Esophagus mucosa (tissue), 1 donor: ENCODE results near the gene ERN2. TPM values are rescaled to one million over a fixed set of nuclear protein-coding genes. Genes with fewer than 3 reads are reported as not detected.

Source experiments
- ATAC-seq: fragments of 200-7000 bp; cut with Tn5 transposase; one replicate; pipeline ENCODE4 v1.9.1; 2020
- total RNA-seq: library from RNA; stranded (reverse); gene quantifications from one replicate; pipeline ENCODE4 v1.2.4, GENCODE V29; 2023
- donor health status: DM: yes; HTN: yes; CAD: no.

Gene ERN2
- total RNA-seq, 1 donor from 2014 or later, result 0.36 TPM

GRCh38 chr16:23716484-23716883 is 3.5 kb upstream of the ERN2 start:
- no peak for ATAC-seq

- ATAC-seq, result peak; percentile 38
Measured at GRCh38 chr16:23711785-23712184, 1.2 kb downstream of the ERN2 start.

DNA sequence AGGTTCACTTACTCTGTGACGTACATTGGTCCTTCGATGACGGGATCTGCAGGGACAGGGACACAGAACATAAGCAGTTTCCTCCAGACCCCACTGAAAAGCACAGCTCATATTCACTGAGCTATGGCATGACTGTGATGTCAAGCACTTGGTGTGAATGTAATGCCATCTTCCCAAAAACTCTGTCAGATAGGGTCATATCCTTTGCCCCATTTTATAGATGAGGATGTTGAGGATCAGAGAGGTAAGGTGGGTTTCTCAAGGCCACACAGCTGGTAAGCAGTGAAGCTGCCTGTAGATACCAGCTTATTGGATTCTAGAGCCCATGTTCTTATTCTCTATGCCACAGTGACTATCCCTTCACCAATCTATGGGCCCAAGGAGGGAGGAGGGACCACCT is 2.5 kb downstream of the ERN2 start:
- no peak for ATAC-seq

GRCh38 chr16:23710008-23710407 is 3.0 kb downstream of the ERN2 start:
- no peak for ATAC-seq

DNA sequence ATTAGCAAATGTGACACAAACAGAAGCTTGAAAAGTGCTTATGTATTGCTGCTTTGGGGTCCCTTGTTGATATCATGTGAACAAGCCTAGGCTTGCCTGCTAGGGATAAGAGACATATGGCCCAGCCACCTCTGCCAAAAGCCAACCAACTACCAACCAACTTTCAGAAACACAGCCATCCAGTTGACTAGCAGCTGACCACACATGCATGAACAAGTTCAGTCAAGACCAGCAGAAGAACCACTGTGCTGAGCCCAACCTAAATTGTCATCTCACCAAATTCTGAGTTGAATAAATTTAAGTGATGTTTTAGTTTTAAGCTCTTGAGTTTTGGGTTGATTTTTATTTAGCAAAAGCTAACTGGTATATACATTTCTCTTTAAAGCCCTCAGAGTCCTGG is 3.5 kb downstream of the ERN2 start:
- ATAC-seq, result no peak

DNA sequence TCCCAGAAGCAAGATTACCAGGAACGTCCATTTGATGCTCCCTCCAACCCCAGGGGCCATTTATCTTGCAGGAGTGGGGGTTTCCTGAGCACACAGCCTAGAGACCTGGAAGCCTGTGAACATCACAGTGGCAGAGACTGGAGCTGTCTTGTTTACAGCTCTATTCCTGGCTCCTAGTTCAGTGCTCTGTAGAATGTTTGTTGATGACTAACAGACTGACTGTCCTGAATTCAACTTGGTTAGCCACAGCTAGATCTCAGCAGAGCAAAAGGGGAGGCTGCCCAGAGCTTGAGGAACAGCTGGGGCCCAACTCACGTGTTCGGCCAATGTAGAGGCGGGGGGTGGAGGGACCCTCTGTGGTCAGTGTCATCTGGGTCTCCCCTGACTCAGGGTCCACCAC is 6.6 kb downstream of the ERN2 start:
- no peak for ATAC-seq

DNA sequence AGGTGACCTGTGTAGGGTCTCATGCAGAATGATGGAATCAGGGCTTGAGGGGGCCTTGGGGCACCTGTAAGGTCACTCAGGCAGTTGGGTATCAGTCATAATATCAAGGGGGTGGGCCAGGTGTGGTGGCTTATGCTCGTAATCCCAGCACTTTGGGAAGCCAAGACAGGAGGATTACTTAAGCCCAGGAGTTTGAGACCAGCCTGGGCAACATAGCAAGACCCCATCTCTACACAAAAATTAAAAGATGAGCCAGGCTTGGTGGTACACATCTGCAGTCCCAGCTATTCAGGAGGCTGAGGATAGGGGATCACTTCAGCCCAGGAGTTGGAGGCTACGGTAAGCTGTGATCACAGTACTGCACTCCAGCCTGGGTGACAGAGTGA is 7.5 kb downstream of the ERN2 start:
- ATAC-seq, result no peak

GRCh38 chr16:23704772-23705516 is 8.1 kb downstream of the ERN2 start:
- no peak for ATAC-seq

DNA sequence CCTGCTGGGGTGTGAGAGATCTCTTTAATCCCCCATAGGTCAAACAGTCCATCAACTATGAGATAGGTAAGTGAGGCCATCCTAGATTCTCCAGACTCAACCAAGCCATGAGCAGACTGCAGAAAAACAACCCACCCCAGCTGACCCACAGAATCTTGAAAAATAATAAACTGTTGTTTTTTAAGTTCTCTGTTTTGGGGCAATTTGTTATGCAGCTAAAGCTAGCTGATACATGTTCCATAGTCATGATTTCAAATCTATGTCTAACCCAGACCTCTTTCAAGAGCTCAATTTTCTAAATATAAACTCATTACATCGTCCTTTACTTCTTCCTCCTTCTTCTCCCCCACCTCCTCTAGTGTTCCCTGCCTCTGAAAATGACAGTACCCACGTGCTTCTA is 10.1 kb downstream of the ERN2 start:
- ATAC-seq, result no peak

- no peak for ATAC-seq
Measured at GRCh38 chr16:23701045-23701444, 12.0 kb downstream of the ERN2 start.

DNA sequence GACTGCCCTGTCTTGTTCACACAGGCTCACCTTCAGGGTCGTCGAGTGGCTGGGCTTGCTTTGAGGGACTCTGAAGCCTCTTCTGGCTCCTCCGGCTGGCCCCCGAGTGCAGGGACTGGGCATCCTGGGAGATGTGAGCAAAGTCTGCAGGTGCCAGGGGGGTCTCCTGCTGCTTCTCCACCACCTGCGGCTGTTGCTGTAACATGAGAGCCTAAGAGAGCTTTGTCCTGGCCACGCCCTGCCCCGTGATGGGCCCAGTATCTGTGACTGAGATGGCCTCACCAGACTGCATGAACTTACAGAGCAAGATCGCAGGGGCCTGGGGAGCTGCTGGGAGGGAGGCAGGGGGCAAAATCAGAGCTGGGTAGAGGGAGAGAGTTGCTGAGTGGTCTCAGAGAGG is 12.5 kb downstream of the ERN2 start:
- ATAC-seq, result peak; percentile 20

- ATAC-seq, result no peak
Measured at GRCh38 chr16:23700093-23700492, 12.9 kb downstream of the ERN2 start.

DNA sequence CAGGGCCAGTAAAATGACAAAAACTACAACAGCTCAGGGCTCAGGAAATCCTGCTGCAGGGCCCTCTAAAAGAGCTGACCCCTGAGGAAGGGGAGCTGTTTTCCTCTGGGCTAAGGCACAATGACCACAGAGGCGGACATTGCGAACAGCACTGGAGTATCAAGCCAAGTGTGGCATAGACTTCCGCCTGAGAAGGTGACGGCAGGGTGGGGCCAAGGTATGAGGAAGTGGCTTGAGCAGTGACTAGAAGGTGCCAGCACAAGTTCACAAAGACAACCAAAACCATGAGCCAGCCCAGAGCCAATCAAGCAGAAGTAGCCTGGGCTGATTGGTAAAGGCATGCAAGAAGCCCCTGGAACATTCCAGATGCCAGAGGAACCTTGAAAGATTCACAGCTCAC is 13.9 kb downstream of the ERN2 start:
- ATAC-seq, result peak; percentile 94

GRCh38 chr16:23695756-23696155 is 17.3 kb downstream of the ERN2 start:
- no peak for ATAC-seq

GRCh38 chr16:23694644-23695373 is 18.2 kb downstream of the ERN2 start:
- no peak for ATAC-seq

- no peak for ATAC-seq
Measured at GRCh38 chr16:23694265-23694643, 18.8 kb downstream of the ERN2 start.

DNA sequence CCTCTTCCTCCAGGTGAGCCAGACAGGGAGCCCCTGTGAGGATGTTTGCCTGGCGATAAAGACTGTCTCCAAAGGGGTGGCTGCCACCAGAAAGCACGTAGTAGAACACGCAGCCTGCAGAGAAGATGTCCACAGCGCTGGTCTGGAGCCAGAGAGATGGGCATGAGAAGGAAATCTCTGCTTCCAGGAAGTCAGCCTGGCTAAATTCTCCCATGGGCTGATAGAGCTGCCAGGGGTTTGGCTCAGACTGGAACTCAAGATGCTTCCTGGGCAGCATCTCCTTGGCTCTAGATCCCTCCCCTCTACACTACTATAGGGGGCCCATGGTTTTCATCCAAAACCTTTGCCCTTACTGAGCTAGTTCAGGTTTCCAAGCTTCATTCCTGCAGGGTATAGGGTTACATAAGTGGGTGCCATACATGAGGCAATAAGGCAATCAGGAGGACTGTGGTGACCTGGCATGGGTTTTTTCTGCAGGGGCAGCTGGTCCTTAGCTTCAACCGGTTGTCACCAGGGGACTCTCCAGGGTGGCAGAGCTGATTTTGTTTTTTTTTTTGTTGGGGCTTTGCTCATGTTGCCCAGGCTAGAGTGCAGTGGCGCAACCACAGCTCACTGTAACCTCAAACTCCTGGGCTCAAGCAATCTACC is 20.7 kb downstream of the ERN2 start:
- no peak for ATAC-seq

GRCh38 chr16:23691483-23692189 is 21.4 kb downstream of the ERN2 start:
- ATAC-seq, result no peak

GRCh38 chr16:23690771-23691482 is 22.1 kb downstream of the ERN2 start:
- ATAC-seq, result peak; percentile 10

DNA sequence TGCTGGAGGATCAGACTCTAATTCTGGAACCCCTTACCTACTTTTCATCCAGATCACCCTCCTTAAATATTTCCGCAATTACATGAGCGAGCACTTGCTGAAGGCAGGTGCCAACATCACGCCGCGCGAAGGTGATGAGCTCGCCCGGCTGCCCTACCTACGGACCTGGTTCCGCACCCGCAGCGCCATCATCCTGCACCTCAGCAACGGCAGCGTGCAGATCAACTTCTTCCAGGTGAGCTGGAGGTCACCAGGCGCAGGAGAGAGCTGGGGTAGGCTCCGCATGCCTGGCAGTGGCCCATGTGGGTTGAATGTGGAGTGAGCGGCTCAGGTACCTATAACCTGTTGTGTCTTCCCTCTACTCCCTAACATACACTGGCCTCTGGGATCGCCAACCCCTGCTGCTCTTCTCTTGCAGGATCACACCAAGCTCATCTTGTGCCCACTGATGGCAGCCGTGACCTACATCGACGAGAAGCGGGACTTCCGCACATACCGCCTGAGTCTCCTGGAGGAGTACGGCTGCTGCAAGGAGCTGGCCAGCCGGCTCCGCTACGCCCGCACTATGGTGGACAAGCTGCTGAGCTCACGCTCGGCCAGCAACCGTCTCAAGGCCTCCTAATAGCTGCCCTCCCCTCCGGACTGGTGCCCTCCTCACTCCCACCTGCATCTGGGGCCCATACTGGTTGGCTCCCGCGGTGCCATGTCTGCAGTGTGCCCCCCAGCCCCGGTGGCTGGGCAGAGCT is 23.4 kb downstream of the ERN2 start:
- no peak for ATAC-seq

DNA sequence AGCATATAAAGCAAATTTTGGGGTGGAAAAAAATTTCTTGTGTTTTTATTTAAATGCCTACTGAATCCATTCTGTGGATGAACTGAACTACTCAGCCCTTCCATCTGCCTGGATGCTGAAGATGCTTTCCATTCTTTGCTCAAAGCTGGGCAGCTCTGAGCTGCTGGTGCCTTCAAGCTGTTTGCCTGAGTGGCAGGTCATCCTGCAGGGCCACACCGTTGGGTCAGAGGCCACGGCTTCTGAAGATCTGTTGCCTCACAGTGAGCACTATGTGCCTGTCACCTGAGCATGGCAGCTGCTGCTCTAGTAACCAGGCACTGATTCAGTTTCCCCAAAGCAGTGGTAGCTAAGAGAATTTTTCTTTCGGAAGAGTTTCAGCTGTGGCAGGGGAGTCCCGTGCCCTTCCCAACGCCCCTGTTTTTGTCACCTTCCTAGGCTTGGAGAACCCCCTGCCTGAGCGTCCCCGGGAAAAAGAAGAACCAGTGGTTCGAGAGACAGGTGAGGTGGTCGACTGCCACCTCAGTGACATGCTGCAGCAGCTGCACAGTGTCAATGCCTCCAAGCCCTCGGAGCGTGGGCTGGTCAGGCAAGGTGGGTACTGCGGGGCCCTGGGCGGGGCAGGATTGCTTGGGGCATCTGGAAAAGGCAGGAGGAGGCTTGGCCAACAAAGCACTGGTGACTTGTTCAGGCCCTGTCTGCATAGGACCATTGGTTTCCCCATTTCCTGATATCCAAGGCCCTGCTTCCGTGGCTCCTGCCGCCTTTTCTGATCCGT is 25.8 kb downstream of the ERN2 start:
- ATAC-seq, result no peak
